WTC11 (cell line): ENCODE results near the gene RBM47.
"Not testable (repeated sequence)": the region's sequence is repeated elsewhere in the genome, so short reads cannot be mapped to it uniquely, and the experiment has no call there.

Experiments used
- JUN ChIP-seq: sonication (generic); formaldehyde crosslinking; IDR thresholded peaks from 2 replicates; pipeline ENCODE4 v1.8.0; 2023; ENCODE audit warnings: mild to moderate bottlenecking, missing genetic modification reagents
- KAT7 ChIP-seq: sonication (generic); formaldehyde crosslinking; IDR thresholded peaks from 2 replicates; pipeline ENCODE4 v1.8.1; 2023; ENCODE audit warnings: missing genetic modification reagents, mild to moderate bottlenecking, borderline replicate concordance
- SP1 ChIP-seq: sonication (generic); formaldehyde crosslinking; conservative IDR thresholded peaks from 2 replicates; pipeline ENCODE4 v1.8.1; 2022; ENCODE audit warnings: missing genetic modification reagents
- ZBTB21 ChIP-seq: sonication (generic); formaldehyde crosslinking; IDR thresholded peaks from 2 replicates; pipeline ENCODE4 v1.8.1; 2023; ENCODE audit warnings: mild to moderate bottlenecking, missing genetic modification reagents, borderline replicate concordance
- ZNF396 ChIP-seq: fragments of 250-450 bp; sonication (Bioruptor Pico); IDR thresholded peaks from 2 replicates; pipeline ENCODE4 v1.8.0; 2021; ENCODE audit warnings: mild to moderate bottlenecking, moderate library complexity, borderline replicate concordance
- TF ChIP-seq, protein P1 (sequence below): fragments of 200-600 bp; IDR thresholded peaks from 2 replicates; pipeline ENCODE4 v1.8.0; 2022; ENCODE audit warnings: antibody characterized with exemption
- TF ChIP-seq, protein P2 (sequence below): sonication (generic); formaldehyde crosslinking; IDR thresholded peaks from 2 replicates; pipeline ENCODE4 v1.8.0; 2022; ENCODE audit warnings: missing genetic modification reagents
- TF ChIP-seq, protein P3 (sequence below): sonication (generic); formaldehyde crosslinking; IDR thresholded peaks from 2 replicates; pipeline ENCODE4 v1.8.1; 2023; ENCODE audit warnings: mild to moderate bottlenecking, missing genetic modification reagents, moderate library complexity
- TF ChIP-seq, protein P4 (sequence below): sonication (generic); formaldehyde crosslinking; IDR thresholded peaks from 2 replicates; pipeline ENCODE4 v1.8.1; 2023; ENCODE audit warnings: mild to moderate bottlenecking, missing genetic modification reagents

DNA sequence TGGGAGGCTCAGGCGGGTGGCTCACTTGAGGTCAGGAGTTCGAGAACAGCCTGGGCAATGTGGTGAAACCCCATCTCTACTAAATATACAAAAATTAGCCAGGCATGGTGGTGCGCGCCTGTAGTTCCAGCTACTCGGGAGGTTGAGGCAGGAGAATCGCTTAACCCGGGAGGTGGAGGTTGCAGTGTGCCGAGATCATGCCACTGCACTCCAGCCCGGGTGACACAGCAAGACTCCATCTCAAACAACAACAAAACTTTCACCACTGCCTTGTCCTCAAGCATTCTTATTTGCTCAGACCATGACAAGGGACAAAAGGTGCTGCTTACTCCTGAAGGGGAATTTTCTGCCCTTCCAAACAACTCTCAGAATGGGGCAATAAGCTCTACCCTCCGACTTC, 194.4 kb downstream of the RBM47 start:
- TF ChIP-seq, protein P1, sequence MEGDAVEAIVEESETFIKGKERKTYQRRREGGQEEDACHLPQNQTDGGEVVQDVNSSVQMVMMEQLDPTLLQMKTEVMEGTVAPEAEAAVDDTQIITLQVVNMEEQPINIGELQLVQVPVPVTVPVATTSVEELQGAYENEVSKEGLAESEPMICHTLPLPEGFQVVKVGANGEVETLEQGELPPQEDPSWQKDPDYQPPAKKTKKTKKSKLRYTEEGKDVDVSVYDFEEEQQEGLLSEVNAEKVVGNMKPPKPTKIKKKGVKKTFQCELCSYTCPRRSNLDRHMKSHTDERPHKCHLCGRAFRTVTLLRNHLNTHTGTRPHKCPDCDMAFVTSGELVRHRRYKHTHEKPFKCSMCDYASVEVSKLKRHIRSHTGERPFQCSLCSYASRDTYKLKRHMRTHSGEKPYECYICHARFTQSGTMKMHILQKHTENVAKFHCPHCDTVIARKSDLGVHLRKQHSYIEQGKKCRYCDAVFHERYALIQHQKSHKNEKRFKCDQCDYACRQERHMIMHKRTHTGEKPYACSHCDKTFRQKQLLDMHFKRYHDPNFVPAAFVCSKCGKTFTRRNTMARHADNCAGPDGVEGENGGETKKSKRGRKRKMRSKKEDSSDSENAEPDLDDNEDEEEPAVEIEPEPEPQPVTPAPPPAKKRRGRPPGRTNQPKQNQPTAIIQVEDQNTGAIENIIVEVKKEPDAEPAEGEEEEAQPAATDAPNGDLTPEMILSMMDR: not testable (repeated sequence)
- TF ChIP-seq, protein P2, sequence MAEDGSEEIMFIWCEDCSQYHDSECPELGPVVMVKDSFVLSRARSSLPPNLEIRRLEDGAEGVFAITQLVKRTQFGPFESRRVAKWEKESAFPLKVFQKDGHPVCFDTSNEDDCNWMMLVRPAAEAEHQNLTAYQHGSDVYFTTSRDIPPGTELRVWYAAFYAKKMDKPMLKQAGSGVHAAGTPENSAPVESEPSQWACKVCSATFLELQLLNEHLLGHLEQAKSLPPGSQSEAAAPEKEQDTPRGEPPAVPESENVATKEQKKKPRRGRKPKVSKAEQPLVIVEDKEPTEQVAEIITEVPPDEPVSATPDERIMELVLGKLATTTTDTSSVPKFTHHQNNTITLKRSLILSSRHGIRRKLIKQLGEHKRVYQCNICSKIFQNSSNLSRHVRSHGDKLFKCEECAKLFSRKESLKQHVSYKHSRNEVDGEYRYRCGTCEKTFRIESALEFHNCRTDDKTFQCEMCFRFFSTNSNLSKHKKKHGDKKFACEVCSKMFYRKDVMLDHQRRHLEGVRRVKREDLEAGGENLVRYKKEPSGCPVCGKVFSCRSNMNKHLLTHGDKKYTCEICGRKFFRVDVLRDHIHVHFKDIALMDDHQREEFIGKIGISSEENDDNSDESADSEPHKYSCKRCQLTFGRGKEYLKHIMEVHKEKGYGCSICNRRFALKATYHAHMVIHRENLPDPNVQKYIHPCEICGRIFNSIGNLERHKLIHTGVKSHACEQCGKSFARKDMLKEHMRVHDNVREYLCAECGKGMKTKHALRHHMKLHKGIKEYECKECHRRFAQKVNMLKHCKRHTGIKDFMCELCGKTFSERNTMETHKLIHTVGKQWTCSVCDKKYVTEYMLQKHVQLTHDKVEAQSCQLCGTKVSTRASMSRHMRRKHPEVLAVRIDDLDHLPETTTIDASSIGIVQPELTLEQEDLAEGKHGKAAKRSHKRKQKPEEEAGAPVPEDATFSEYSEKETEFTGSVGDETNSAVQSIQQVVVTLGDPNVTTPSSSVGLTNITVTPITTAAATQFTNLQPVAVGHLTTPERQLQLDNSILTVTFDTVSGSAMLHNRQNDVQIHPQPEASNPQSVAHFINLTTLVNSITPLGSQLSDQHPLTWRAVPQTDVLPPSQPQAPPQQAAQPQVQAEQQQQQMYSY (CRISPR knock-in tag): not testable (repeated sequence)
- TF ChIP-seq, protein P3, sequence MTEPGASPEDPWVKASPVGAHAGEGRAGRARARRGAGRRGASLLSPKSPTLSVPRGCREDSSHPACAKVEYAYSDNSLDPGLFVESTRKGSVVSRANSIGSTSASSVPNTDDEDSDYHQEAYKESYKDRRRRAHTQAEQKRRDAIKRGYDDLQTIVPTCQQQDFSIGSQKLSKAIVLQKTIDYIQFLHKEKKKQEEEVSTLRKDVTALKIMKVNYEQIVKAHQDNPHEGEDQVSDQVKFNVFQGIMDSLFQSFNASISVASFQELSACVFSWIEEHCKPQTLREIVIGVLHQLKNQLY (CRISPR knock-in tag): not testable (repeated sequence)
- TF ChIP-seq ZBTB21, KAT7, SP1, ZNF396, JUN (CRISPR knock-in tag): not testable (repeated sequence)
- TF ChIP-seq, protein P4, sequence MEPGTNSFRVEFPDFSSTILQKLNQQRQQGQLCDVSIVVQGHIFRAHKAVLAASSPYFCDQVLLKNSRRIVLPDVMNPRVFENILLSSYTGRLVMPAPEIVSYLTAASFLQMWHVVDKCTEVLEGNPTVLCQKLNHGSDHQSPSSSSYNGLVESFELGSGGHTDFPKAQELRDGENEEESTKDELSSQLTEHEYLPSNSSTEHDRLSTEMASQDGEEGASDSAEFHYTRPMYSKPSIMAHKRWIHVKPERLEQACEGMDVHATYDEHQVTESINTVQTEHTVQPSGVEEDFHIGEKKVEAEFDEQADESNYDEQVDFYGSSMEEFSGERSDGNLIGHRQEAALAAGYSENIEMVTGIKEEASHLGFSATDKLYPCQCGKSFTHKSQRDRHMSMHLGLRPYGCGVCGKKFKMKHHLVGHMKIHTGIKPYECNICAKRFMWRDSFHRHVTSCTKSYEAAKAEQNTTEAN (CRISPR knock-in tag): not testable (repeated sequence)
